ENCODE results near the gene IMPA2. TPM values are rescaled to one million over a fixed set of nuclear protein-coding genes. Genes with fewer than 3 reads are reported as not detected.

The IMPA2 gene
- total and polyA plus RNA-seq, 2 of the 4 experiments (the other 2 are of a cell fraction) = 5.4 to 5.5 TPM

DNA sequence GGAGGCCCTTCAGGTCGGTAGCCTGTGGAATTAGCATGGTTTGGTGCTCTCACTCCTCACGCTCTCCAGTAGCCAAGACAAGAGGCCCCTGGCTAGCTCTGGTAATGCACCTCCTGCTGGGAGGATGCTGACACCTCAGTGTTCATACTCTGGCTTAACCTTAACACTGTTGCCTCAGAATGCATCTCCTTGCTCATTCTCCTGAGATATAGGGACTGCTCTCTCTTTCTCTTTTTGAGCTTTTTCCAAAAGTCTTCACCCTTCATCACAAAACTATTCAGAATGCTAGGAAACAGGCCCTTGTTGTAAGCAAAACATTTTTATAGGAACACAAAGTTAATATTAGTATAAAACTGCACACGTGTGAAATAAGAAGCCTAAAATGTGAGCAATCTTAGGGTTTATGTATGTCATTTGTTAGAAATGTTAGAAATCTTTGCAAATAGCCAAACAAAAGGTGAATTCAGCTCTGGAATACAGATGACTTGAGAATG, 17.3 kb upstream of the IMPA2 start:
- no CpG with 5 or more reads among the region's 3 CpGs for WGBS, 2 experiments (ENCODE audit: extremely low coverage in 2 of 2, insufficient read length in 1 of 2)
- Histone ChIP-seq H3K4me1 (ENCODE audit: control insufficient read depth, insufficient read depth, low read length) (peaks cover 11% of the 10 kb centered on the region), H2AFZ (replicated peaks; ENCODE audit: low read length, poor library complexity) (peak overlapping the region; percentile 9), H3K56ac (ENCODE audit: extremely low read depth, insufficient read depth, low read length) (peak overlapping the region; percentile 40), H3K27me3 (ENCODE audit: control insufficient read depth, insufficient read depth, low read length) (no peaks in the 10 kb centered on the region), H2BK15ac (ENCODE audit: low read depth, low read length) (peak overlapping the region; percentile 73; the same call in 2 of the 3 replicates), H3K4me3 (ENCODE audit: insufficient read depth, low read depth, low read length) (no peak overlapping the region), H2BK20ac (ENCODE audit: low read depth, low read length) (peak overlapping the region; percentile 92), H3K23ac (ENCODE audit: low read depth, low read length) (no peak overlapping the region; the same call in 1 of the 2 replicates), H3K18ac (ENCODE audit: low read depth, low read length) (peak overlapping the region; percentile 81), H3K27ac (ENCODE audit: insufficient read depth, low read length) (peak overlapping the region; percentile 99), H3K9ac (ENCODE audit: low read depth, low read length) (peak overlapping the region; percentile 49), H3K14ac (replicated peaks; ENCODE audit: low read depth, low read length) (peak overlapping the region; percentile 64; the same call in 1 of the 2 replicates), H3K36me3 (ENCODE audit: control insufficient read depth, insufficient read depth, low read length) (no peaks in the 10 kb centered on the region), H4K5ac (ENCODE audit: low read depth, low read length) (peak overlapping the region; percentile 85), H3K4me2 (ENCODE audit: low read depth, low read length) (0 out of 2 replicates have a peak overlapping the region, but pooled peaks have one; percentile 16), H4K8ac (ENCODE audit: low read depth in 2 of 2, low read length in 2 of 2) (peak overlapping the region; percentile 79 to 81), H2BK120ac (ENCODE audit: low read depth, low read length) (peak overlapping the region; percentile 91), H3K79me1 (ENCODE audit: low read depth in 1 of 2, low read length in 2 of 2) (no peaks in the 10 kb centered on the region), H2BK5ac (ENCODE audit: low read depth, low read length, poor library complexity, severe bottlenecking) (peak overlapping the region; percentile 86), H3K9me3 (ENCODE audit: control insufficient read depth, insufficient read depth, low read length) (no peaks in the 10 kb centered on the region), H2AK5ac (ENCODE audit: low read depth, low read length) (peak overlapping the region; percentile 86), H4K91ac (ENCODE audit: insufficient read depth, low read depth, low read length) (peak overlapping the region; percentile 91), H4K20me1 (ENCODE audit: insufficient read depth, low read length) (no peaks in the 10 kb centered on the region), H2AK9ac (replicated peaks; ENCODE audit: low read depth, low read length, poor library complexity) (peak overlapping the region; percentile 6), H3K9me1 (ENCODE audit: insufficient read depth, low read length) (no peaks in the 10 kb centered on the region), H3K4ac (ENCODE audit: low read depth, low read length) (peak overlapping the region; percentile 53)
- intact Hi-C loops (cut with micrococcal nuclease) = no loop called here
- ChIA-PET POLR2A (ENCODE audit: unreplicated experiment) (no interaction called here), CTCF (interaction anchor here (0.6 to 1.1 kb wide), 2 partner anchors 10 to 15 kb away, joined by 3 to 4 read pairs; no protein-coding TSS in a partner anchor)
- peak; percentile 89 for ATAC-seq (ENCODE audit: low read depth)
- in situ Hi-C loops (cut with MboI; ENCODE audit: low sequenced_read_pairs) = no loop called here
- DNase-seq = peak; percentile 79
- TF ChIP-seq, protein P1, sequence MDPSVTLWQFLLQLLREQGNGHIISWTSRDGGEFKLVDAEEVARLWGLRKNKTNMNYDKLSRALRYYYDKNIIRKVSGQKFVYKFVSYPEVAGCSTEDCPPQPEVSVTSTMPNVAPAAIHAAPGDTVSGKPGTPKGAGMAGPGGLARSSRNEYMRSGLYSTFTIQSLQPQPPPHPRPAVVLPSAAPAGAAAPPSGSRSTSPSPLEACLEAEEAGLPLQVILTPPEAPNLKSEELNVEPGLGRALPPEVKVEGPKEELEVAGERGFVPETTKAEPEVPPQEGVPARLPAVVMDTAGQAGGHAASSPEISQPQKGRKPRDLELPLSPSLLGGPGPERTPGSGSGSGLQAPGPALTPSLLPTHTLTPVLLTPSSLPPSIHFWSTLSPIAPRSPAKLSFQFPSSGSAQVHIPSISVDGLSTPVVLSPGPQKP (IDR thresholded peaks at IDR 0.05; ENCODE audit: borderline replicate concordance, low read depth, low read length) = no peak
- TF ChIP-seq, protein P2, sequence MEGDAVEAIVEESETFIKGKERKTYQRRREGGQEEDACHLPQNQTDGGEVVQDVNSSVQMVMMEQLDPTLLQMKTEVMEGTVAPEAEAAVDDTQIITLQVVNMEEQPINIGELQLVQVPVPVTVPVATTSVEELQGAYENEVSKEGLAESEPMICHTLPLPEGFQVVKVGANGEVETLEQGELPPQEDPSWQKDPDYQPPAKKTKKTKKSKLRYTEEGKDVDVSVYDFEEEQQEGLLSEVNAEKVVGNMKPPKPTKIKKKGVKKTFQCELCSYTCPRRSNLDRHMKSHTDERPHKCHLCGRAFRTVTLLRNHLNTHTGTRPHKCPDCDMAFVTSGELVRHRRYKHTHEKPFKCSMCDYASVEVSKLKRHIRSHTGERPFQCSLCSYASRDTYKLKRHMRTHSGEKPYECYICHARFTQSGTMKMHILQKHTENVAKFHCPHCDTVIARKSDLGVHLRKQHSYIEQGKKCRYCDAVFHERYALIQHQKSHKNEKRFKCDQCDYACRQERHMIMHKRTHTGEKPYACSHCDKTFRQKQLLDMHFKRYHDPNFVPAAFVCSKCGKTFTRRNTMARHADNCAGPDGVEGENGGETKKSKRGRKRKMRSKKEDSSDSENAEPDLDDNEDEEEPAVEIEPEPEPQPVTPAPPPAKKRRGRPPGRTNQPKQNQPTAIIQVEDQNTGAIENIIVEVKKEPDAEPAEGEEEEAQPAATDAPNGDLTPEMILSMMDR (conservative IDR thresholded peaks at IDR 0.05; ENCODE audit: low read depth, low read length) = peak; percentile 46
- TF ChIP-seq BHLHE40 (IDR thresholded peaks at IDR 0.05; ENCODE audit: low read depth, low read length) = 0 out of 2 replicates have a peak, but pooled peaks have one; percentile 5
- TF ChIP-seq CEBPB (IDR thresholded peaks at IDR 0.05; ENCODE audit: low read depth, low read length) = peak; percentile 57
- peak; percentile 37 for TF ChIP-seq SMC3 (IDR thresholded peaks at IDR 0.05; ENCODE audit: low read depth, low read length)
- TF ChIP-seq MXI1 (IDR thresholded peaks at IDR 0.05; ENCODE audit: borderline replicate concordance, low read depth, low read length) = no peak
- peak; percentile 47 for TF ChIP-seq RAD21 (IDR thresholded peaks at IDR 0.05; ENCODE audit: low read length)
- no peak for TF ChIP-seq NFE2L2 (IDR thresholded peaks at IDR 0.05; ENCODE audit: low read depth, low read length)
- TF ChIP-seq MAFK (IDR thresholded peaks at IDR 0.05; ENCODE audit: low read depth, low read length) = no peak
- TF ChIP-seq FOS (IDR thresholded peaks at IDR 0.05; ENCODE audit: low read depth, low read length) = no peak
- no peak for TF ChIP-seq CHD1 (IDR thresholded peaks at IDR 0.05; ENCODE audit: low read depth, low read length)
- BruUV-seq (replicated peaks) = no TSS peak
- dilution Hi-C loops (cut with HindIII; ENCODE audit: low sequenced_read_pairs, unreplicated experiment) = no loop called here
